ENCODE results near the gene TLE3. TPM values are rescaled to one million over a fixed set of nuclear protein-coding genes. Genes with fewer than 3 reads are reported as not detected.

The TLE3 gene
- total and polyA plus RNA-seq, 2 of the 4 experiments (the other 2 are of a cell fraction) = 6.5 to 16.3 TPM

DNA sequence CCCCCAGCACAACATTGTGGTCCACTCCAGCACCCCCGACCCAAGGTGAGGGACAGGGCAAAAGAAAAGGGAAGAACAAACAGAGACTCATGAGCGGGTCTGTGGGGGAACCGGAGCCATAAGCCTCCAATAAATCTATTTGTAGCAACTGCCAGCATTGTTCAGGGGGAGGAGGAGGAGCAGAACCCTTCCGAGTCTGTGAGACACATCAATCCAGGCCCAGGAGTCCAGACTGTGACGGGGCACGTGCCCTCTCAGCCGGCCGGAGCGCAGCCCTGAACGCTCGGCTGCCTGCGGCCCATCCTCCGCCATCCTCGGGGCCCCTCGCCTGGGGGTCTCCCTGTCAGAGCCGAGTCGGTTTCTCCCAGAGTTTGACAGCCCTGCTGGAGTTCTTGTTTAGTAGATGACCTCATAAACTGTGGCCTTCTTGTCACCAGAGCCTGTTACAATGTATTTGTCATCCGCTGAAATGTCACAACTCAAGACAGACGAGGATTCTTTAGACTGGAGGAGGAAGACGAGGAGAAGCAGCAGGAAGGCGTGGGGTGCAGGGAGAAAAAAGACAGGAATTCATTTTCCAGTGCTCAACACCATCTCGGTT lies 47.9 kb downstream of the TLE3 start:
- Histone ChIP-seq H3K4me1 (ENCODE audit: control insufficient read depth, insufficient read depth, low read length) (peaks cover 2% of the 10 kb centered on the region; the same call in 1 of the 2 replicates), H4K5ac (ENCODE audit: low read depth, low read length) (no peak overlapping the region), H2BK120ac (ENCODE audit: low read depth, low read length) (no peak overlapping the region), H3K4me3 (ENCODE audit: insufficient read depth, low read depth, low read length) (no peak overlapping the region), H2AFZ (replicated peaks; ENCODE audit: low read length, poor library complexity) (no peak overlapping the region), H3K36me3 (ENCODE audit: control insufficient read depth, insufficient read depth, low read length) (peaks cover 53% of the 10 kb centered on the region), H3K18ac (ENCODE audit: low read depth, low read length) (no peak overlapping the region), H3K9ac (ENCODE audit: low read depth, low read length) (no peak overlapping the region), H3K79me1 (ENCODE audit: low read depth in 1 of 2, low read length in 2 of 2) (no peaks in the 10 kb centered on the region), H3K27ac (ENCODE audit: insufficient read depth, low read length) (no peak overlapping the region), H3K4ac (ENCODE audit: low read depth, low read length) (no peak overlapping the region), H2BK5ac (ENCODE audit: low read depth, low read length, poor library complexity, severe bottlenecking) (no peak overlapping the region), H4K8ac (ENCODE audit: low read depth in 2 of 2, low read length in 2 of 2) (no peak overlapping the region), H3K27me3 (ENCODE audit: control insufficient read depth, insufficient read depth, low read length) (no peaks in the 10 kb centered on the region), H3K4me2 (ENCODE audit: low read depth, low read length) (no peak overlapping the region), H2BK15ac (ENCODE audit: low read depth, low read length) (no peak overlapping the region), H3K9me3 (ENCODE audit: control insufficient read depth, insufficient read depth, low read length) (no peaks in the 10 kb centered on the region), H2BK20ac (ENCODE audit: low read depth, low read length) (no peak overlapping the region), H3K14ac (replicated peaks; ENCODE audit: low read depth, low read length) (no peak overlapping the region), H3K9me1 (ENCODE audit: insufficient read depth, low read length) (peaks cover 3% of the 10 kb centered on the region; the same call in 1 of the 2 replicates), H4K20me1 (ENCODE audit: insufficient read depth, low read length) (peaks cover 8% of the 10 kb centered on the region; the same call in 1 of the 2 replicates), H3K56ac (ENCODE audit: extremely low read depth, insufficient read depth, low read length) (no peak overlapping the region), H2AK9ac (replicated peaks; ENCODE audit: low read depth, low read length, poor library complexity) (no peak overlapping the region), H4K91ac (ENCODE audit: insufficient read depth, low read depth, low read length) (no peak overlapping the region), H2AK5ac (ENCODE audit: low read depth, low read length) (no peak overlapping the region), H3K23ac (ENCODE audit: low read depth, low read length) (no peak overlapping the region)
- intact Hi-C loops (cut with micrococcal nuclease) = no loop called here
- no peak for ATAC-seq (ENCODE audit: low read depth)
- 75% methylated on average over 4 of the region's 22 CpGs; no CpG with 5 or more reads in 1 of the 2 experiments for WGBS, 2 experiments (ENCODE audit: extremely low coverage in 2 of 2, insufficient read length in 1 of 2)
- in situ Hi-C loops (cut with MboI; ENCODE audit: low sequenced_read_pairs) = no loop called here
- ChIA-PET CTCF (no interaction called here), POLR2A (ENCODE audit: unreplicated experiment) (no interaction called here)
- no peak for DNase-seq
- no TSS peak for BruUV-seq (replicated peaks)
- TF ChIP-seq MAZ (IDR thresholded peaks at IDR 0.05; ENCODE audit: borderline replicate concordance, low read depth, low read length) (no peak), RAD21 (IDR thresholded peaks at IDR 0.05; ENCODE audit: low read length) (no peak), RFX5 (IDR thresholded peaks at IDR 0.05; ENCODE audit: low read depth, low read length) (no peak), SMC3 (IDR thresholded peaks at IDR 0.05; ENCODE audit: low read depth, low read length) (no peak), NFE2L2 (IDR thresholded peaks at IDR 0.05; ENCODE audit: low read depth, low read length) (no peak), BHLHE40 (IDR thresholded peaks at IDR 0.05; ENCODE audit: low read depth, low read length) (no peak), RCOR1 (IDR thresholded peaks at IDR 0.05; ENCODE audit: insufficient replicate concordance, low read length) (no peak), CHD1 (IDR thresholded peaks at IDR 0.05; ENCODE audit: low read depth, low read length) (no peak), POLR2A (IDR thresholded peaks at IDR 0.05; ENCODE audit: low read depth, low read length) (no peak)
- TF ChIP-seq, protein P1, sequence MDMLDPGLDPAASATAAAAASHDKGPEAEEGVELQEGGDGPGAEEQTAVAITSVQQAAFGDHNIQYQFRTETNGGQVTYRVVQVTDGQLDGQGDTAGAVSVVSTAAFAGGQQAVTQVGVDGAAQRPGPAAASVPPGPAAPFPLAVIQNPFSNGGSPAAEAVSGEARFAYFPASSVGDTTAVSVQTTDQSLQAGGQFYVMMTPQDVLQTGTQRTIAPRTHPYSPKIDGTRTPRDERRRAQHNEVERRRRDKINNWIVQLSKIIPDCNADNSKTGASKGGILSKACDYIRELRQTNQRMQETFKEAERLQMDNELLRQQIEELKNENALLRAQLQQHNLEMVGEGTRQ (IDR thresholded peaks at IDR 0.05; ENCODE audit: low read depth, low read length) = no peak
- TF ChIP-seq, protein P2, sequence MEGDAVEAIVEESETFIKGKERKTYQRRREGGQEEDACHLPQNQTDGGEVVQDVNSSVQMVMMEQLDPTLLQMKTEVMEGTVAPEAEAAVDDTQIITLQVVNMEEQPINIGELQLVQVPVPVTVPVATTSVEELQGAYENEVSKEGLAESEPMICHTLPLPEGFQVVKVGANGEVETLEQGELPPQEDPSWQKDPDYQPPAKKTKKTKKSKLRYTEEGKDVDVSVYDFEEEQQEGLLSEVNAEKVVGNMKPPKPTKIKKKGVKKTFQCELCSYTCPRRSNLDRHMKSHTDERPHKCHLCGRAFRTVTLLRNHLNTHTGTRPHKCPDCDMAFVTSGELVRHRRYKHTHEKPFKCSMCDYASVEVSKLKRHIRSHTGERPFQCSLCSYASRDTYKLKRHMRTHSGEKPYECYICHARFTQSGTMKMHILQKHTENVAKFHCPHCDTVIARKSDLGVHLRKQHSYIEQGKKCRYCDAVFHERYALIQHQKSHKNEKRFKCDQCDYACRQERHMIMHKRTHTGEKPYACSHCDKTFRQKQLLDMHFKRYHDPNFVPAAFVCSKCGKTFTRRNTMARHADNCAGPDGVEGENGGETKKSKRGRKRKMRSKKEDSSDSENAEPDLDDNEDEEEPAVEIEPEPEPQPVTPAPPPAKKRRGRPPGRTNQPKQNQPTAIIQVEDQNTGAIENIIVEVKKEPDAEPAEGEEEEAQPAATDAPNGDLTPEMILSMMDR (conservative IDR thresholded peaks at IDR 0.05; ENCODE audit: low read depth, low read length) = no peak
- dilution Hi-C loops (cut with HindIII; ENCODE audit: low sequenced_read_pairs, unreplicated experiment) = no loop called here
